Stimulated activated CD8-positive, alpha-beta memory T cell treated with anti-CD3 and anti-CD28 coated beads, Interleukin-12 subunit alpha, Interleukin-12 subunit beta, amount 100 ng/mL, for 24 hours (primary cell): Measurements from ENCODE around the gene SLC5A4.

Experiments
- DNase-seq: peaks from one replicate; pipeline ENCODE4 v3.0.0-alpha.2; 2020; ENCODE audit errors: extremely low read depth

The SLC5A4 gene

DNA sequence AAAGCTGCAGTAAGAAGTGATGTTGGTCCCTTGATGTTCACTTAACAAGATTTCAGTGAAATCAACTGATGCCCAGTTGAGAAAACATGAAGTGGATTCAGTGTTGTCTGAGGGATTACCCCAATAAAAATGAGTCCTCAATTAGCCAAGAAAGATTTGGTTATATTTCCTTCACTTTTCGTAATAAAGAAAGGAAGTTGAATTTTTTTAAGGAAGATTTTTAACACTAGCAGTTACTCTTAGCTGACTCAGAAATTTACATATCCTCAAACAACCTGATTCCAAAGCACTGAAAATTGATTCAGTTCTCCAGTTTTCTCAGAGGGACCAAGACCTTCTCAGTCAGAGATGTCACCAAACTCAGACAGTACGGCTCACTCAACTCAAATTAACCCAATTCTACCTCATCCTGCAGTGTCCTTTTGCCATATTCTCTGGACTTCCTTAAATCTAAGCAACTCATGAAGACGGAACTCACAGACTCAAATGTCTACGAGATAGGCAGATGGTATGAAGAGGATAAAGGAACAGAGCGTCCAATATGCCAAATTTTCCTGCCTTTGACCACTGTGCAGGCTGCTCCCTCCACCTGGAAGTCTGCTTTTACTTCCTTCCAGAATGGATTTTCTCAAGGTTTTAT is 22.8 kb downstream of the SLC5A4 start:
- no peak for DNase-seq

DNA sequence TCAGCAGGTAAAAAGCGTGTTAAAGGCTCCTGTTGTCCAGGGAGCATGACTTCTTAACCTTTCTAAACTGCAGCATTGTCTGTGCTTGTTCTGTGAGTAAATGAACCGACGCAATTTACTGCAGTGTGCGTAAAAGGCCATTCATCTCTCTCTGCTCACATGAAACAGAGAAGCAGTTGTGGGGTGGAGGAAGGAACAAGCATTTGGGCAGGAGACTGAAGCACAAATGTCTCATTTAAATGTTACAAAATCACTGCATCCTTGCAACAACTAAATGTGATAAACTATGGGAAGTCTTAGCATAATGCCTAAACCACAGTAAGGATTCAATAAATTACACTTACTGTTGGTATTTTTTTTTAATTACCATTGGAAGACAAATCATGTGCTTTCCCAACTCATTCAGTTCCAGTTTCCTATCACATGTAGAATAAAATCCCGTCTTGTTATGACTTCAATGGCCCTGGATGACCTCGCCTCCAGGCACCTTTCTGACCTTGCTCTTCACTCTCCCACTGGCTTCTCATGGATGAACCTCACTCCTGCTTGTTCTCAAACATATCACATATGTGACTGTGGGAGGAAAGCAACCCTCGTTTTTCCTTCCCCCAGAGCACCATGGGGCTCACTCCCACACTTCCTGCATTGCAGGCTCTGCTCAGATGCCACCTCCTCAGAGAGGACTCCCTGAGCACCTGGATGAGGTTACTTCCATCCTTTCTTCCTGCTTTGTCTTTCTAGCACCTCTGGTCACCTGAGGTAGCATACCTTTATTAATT is 28.6 kb downstream of the SLC5A4 start:
- DNase-seq = no peak

DNA sequence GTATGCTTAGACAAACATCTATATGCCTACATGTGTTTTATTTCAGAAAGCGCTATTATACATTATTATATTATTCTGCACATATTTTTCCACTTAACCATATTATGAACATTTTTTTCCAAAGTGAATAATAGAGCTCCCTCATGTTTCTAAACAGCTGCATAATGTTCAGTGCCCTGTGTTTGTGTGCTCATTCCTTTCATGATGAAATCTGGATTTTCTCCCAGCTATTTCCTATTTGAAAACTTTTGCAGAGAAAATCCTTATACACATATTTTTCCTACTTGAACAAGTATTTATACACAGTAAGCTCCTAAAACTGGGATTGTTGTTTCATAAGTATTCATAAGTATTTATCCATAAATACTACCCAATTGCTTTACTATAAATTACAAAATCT is 32.2 kb downstream of the SLC5A4 start:
- DNase-seq = no peak

DNA sequence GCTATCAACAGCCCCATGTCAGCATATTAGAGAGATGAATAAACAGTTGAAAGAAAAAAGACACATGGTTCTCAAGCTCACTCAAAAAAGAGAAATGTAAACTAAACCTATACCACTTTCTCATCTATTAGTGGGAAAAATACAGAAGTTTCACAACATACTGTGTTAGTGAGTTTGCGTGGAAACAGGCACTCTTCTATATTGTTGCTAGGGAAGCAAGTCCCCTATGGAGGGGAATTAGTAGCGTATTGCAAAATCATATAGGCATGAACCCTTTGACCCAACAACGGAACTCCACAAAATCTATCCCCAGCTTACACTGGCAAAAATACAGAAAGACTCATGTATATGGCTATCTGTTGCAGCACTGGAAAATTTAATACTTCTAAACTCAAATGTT is 36.1 kb downstream of the SLC5A4 start:
- no peak for DNase-seq

DNA sequence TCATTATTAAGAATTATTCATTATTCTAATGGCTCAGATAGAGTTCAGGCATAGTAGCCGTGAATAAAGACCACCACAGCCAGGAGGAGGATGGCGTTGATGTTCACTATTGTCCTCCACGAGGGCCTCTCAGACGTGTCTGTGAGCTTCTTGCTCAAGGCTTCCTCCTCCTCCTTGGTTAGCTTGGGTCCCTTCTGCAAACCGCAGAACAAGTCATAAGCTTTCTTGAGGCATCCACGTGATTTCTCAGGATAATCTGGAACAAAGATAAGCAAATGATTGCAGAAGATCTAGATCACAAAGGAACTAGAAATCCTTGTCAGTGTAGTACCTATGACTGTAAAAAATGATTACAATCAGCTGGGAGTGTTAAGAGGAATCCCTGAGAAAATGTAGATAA is 36.7 kb downstream of the SLC5A4 start:
- no peak for DNase-seq

DNA sequence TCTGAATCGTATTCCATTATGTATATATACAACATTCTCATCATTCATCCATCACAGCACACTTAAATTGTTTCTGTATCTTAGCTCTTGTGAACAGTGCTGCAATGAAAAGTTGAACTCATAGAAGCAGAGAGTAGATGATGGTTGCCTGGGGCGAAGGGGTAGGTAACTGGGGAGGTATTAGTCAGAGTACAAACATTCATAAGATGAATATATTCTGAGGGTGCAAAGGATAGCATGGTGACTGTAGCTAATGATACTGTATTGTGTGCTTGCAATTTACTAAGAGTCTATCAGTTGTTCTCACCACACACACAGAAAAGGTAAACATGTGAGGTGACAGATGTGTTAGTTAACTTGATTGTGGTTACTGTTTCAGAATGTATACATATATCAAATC is 37.7 kb downstream of the SLC5A4 start:
- DNase-seq = no peak

DNA sequence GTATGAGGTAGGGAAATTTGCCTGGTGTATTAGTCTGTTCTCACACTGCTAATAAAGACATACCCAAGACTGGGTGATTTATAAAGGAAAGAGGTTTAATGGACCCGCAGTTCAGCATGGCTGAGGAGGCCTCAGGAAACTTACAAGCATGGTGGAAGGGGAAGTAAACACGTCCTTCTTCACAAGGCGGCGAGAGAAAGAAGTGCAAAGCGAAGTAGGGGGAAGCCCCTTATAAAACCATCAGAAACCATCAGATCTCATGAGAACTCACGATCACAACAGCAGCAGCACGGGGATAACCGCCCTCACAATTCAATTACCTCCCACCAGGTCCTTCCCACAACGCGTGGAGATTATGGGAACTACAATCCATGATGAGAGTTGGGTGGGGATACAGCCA is 38.2 kb downstream of the SLC5A4 start:
- DNase-seq = no peak

DNA sequence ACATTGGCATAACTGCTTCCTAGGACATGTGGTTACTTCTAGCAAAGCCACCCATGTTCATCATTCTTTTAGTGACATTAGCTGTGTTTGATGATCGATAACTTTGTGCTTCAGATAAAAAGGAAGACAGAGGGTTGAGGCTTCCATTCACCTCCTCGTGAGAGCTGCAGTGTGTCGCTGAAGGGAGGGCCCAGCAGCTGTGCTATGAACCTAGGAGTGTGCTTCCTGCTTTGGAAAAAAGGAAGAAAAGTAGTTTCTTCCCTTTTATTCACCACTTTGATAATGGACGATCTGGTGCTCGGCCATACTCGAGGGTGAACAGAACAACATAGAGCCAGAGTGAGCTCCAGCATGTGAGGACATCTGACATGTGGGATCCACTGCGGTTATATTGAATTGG is 44.1 kb downstream of the SLC5A4 start:
- no peak for DNase-seq

DNA sequence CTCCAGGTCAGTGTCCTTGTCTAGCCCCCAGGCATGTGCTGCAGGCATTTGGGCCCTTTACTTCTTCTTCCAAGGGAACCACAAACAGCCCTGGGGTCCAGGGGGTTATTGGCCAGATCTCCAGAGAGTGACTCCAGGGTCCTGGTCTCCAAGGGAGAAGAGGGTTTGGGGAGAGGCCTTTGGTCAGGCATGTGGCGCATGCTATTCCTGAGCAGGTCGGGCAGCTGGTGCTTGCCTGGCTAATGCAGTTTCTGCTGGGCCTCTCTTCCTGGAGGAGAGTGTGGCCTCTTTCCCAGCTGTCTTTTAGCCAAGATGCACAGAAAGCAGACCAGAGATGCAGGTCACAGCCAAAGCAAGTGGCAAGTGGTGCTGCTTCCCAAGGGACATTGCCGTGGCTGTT is 46.5 kb downstream of the SLC5A4 start:
- DNase-seq = no peak

DNA sequence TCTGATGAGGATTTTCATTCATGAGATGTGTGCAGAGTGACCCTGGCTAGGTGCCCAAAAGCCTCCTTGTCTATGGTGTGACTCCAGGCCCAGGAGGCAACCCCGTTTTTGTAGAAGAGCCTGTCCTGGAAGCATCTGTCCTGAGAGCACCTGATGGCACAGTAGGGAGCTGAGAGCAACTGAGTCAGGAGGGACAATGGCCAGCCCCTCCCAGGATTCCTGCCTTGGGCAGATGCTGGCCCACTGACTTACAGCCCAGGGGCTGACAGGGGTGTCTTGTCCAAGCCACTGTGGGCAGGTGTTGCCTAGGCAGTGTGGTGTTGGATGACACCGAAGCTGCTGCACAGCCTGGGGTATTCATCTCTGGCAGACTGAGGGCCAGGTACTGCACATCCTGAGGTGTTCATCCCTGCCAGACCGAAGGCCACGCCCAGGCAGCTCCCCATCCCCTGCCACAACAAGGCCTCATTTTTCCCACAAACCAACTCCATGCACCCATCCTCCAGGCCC is 47.1 kb downstream of the SLC5A4 start:
- DNase-seq = no peak

DNA sequence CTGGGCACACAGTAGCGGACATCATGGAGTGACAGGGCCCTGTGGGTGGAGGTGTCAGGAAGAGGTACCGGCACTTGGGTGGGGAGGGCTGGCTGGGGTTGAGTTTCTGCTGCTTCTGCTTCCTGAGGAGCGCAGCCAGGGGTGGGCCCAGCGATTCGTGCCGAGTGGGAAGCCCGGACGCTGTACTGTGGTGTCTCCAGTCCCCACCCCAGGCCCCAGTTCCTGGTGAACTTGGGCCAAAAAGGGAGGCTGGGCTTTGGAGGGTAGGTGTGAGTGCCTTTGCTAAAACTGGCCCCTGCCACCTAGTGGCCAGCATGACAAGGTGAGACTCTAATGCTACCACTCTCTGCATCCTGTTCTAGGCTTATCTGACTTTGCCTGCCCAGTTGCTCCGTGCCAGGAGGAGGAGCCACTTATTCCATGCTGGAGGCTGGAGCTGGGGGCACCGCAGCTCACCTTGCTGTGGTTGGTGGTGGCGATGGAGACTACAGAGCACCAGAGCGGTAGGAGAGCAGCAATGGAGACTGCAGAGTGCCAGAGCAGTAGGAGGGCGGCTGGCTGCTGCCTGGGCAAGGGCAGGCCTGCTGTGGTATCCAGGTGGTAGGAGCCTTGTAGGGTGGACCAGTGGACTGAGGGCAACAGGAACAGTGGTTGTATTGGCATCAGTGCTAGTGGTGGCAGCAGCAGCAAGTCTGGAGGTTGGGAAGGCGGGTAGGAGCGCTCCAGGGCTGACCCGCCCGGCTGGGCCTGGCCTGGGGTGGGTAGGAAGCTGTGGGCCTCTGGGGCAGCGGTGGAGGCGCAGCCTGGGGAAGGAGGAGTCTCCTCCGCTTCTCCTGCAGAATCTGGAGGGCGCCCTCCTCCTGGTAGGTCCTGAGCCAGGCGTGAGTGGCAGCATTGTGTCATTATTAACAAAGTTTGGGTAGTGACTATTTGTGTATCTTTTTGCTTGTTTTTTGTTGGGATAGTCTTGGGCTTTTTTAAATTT is 48.1 kb downstream of the SLC5A4 start:
- DNase-seq = no peak

DNA sequence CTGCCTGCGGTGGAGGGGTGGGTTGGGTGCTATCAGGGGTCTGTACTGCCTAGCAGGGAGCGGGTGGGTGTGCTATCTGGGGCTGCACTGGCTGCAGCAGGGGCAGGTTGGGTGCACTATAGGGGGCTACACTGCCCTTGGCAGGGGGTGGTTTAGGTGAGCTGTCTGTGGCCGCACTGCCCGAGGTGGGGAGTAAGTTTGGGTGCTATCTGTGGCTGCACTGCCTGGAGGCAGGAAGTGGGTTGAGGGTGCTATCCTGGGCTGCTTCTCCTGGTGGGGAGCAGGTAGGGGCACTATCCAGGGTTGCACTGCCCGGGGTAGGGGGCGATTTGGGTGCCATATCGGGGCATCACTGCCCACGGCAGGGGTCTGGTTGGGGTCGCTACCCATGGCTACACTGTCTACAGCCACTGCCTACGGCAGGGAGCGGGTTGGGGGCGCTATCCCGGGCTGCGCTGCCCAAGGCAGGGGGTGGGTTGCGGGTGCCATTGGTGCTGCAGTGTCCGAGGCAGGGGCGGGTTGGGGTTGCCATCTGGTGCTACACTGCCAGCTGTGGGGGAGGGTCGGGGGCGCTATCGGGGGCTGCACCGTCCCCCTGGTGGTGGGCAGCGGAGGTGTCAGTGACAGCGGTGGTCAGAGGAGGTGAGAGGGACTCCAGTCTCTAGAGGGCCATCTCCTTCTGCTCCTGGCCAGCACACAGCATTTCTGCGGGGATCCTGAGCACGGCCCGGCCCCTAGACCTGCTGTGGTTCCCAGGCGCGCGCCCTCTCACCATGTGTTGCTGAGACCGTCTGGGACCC is 49.0 kb downstream of the SLC5A4 start:
- DNase-seq = no peak

DNA sequence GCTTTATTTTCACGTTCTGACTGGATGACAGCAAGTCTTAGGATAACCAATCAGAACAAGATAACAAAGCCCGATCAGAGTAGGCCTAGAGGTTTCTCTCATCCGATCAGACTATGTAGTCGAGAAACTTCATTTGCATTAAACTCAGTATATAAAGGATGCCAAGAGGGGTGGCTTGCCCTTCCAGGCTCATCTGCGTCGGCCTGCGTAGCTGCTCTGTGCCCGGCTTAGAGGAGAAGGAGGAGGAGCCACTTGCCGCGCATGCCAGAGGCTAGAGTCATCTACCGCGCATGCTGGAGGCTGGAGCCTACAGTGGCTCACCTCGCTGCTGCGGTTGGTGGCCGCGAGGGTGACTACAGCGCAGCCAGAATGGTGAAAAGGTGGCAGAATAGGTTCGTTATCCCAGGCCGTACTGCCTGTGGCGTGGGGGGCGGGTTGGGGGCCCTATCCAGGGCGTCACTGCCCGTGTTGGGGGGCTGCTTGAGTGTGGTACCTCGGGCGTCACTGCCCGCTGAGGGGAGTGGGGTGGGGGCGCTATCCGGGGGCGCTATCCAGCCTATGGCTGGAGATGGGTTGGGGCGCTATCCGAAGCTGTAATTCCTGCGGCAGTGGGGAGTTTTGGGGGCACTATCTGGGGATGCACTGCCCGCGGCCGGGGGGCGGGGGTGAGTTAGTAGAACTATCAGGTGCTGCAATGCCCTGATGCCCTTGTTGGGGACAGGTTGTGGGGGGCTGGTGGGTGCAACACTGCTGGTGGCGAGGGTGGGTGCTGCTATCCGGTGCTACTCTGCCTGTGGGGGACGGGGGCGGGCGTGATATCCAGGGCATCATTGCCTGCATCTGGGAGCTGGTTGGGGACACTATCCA is 50.1 kb downstream of the SLC5A4 start, which contains the start of gene RFPL2:
TSS of gene RFPL2 (minus strand) at position 218 of the 867 bp plus-strand sequence. CDS start 2,622 bp downstream, outside the sequence.
- no peak for DNase-seq

DNA sequence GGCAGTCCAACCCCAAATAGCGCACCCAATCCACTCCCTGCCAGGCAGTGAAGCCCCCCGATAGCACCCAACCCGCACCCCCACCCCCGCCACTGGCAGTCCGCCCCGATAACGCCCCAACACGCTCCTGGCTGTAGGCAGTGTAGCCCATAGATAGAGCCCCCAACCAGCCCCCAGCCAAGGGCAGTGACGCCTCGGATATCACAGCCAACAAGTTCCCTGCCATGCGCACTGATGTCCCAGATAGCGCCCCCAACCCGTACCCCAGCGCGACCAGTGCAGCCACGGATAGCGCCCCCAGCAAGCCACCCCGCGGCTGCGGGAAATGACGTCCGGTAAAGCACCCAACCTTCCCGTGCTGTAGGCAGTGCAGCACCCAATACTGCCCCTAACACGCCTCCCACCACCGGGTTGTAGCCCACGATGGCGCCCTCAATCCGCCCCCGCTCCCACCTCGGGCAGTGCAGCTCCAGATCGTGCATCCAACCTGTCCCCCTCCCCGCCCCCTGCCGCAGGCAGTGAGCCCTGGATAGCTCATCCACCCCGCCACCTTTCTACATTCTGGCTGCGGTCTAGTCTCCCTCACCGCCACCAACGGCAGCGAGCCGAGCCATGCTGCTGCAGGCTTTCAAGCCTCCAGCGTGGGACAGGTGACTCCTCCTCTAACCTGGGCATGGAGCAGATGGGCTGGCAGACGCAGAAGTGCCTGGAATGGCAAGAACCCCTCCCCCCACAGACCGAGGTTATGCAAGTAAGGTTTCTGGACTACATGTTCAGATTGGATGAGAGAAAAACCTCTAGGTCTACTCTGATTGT is 50.9 kb downstream of the SLC5A4 start:
- DNase-seq = no peak

DNA sequence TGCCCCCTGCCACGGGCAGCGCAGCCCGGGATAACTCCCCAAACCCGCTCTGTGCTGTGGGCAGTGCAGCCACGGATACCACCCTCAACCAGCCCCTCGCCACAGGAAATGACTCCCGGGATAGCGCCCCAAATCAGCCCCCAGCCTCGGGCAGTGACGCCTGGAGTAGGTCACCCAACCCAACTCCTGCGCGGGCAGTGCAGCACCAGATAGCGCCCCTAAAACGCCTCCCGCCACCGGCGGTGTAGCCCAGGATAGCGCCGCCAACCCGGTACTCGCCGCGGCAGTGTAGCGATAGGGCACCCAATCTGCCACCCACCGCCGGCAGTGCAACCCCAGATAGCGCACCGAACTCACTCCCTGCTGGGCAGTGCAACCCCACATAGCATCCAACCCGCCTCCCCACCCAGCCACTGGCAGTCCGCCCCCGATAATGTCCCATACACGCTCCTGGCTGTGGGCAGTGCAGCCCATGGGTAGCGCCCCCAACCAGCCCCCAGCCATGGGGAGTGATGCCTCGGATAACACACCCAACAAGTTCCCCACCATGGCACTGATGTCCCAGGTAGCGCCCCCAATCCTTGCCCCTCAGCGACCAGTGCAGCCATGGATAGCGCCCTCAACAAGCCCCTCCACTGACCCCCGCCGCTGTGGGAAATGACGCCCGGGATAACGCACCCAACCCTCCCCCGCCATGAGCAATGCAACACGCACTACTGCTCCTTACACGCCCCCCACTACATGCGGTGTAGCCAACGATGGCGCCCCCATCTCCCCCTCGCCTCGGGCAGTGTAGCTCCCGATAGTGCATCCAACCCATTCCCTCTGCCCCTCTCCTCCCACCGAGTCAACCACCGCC is 51.7 kb downstream of the SLC5A4 start:
- DNase-seq = no peak

DNA sequence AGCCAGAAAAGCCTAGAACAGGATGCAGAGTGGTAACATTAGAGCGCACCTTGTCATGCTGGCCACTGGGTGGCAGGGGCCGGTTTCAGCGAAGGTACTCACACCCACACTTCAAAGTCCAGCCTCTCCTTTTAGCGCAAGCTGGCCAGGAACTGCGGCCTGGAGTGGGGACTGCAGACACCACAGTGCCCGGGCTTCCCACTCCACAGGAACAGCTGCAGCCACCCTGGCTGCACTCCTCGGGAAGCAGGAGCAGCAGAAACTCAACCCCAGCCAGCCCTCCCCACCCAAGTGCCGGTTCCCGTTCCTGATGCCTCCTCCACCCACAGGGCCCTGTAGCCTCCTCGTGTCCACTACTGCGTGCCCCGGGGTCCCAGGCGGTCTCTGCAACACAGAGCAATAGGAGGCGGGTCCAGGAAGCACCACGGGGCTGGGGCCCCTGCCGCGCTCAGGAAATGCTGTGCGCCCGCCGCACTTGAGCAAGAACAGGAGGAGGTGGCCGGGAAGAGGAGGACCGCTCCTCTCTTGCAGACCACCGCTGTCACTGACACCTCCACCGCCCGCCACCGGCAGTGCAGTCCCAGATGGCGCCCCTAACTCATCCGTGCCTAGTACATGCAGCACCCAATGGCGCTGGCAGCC is 52.5 kb downstream of the SLC5A4 start:
- no peak for DNase-seq

DNA sequence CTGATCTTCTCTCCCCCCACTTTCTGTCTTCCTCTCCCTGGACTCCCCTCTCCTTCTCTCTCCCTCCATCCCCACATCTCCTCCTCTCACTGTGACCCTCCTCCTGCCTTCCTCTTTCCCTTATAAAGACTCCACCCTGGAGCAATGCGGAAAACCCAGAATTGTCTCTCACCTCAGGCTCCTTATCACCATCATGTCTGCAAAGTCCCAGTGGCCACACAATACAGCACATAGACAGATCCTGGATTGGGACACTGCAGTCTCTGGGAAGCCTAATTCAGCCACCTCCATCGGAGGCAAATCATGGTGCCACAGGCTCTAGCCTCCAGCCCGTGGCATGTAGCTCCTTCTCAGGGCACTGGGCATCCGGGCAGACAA is 53.0 kb downstream of the SLC5A4 start:
- DNase-seq = no peak

DNA sequence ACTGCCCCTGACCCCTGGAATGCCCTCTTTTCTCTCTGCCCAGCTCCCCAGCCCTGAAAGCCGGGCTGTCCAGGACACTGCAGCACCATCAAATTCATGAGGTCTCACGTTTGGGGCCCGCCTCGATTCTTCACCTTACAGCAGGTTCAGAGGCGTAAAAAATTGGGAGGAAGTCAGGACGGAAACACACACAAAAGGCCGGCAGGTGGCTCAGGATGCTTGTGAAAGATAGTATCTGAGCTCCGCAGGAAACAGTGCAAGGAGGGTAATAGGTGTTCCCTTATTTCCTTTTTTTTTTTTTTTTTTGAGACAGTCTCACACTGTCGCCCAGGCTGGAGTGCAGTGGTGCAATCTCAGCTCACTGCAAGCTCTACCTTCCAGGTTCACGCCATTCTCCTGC is 54.4 kb downstream of the SLC5A4 start:
- no peak for DNase-seq
